ENCODE data around the gene SPTSSB.

Gene SPTSSB

GRCh38 chr3:161366094-161366493 lies 5.2 kb downstream of the SPTSSB start:
- TF ChIP-seq GATA3 (IDR thresholded peaks at IDR 0.05; ENCODE audit: low read depth, low read length) (no peak), GATA2 (IDR thresholded peaks at IDR 0.05; ENCODE audit: low read depth, low read length) (no peak)

GRCh38 chr3:161358488-161358887 lies 12.8 kb downstream of the SPTSSB start:
- no peak for TF ChIP-seq GATA2 (IDR thresholded peaks at IDR 0.05; ENCODE audit: low read depth, low read length)

GRCh38 chr3:161356287-161356686 lies 15.0 kb downstream of the SPTSSB start:
- TF ChIP-seq GATA3 (IDR thresholded peaks at IDR 0.05; ENCODE audit: low read depth, low read length) (no peak), GATA2 (IDR thresholded peaks at IDR 0.05; ENCODE audit: low read depth, low read length) (no peak)

GRCh38 chr3:161355508-161355907 lies 15.8 kb downstream of the SPTSSB start:
- TF ChIP-seq GATA2 (IDR thresholded peaks at IDR 0.05; ENCODE audit: low read depth, low read length) (no peak), GATA3 (IDR thresholded peaks at IDR 0.05; ENCODE audit: low read depth, low read length) (no peak)

- TF ChIP-seq GATA2 (IDR thresholded peaks at IDR 0.05; ENCODE audit: low read depth, low read length), result no peak
Observed at GRCh38 chr3:161354554-161354953, 16.8 kb downstream of the SPTSSB start.

- no peak for TF ChIP-seq GATA3 (IDR thresholded peaks at IDR 0.05; ENCODE audit: low read depth, low read length)
- no peak for TF ChIP-seq GATA2 (IDR thresholded peaks at IDR 0.05; ENCODE audit: low read depth, low read length)
Observed at GRCh38 chr3:161351330-161351729, 20.0 kb downstream of the SPTSSB start.

- TF ChIP-seq GATA3 (IDR thresholded peaks at IDR 0.05; ENCODE audit: low read depth, low read length) (no peak), GATA2 (IDR thresholded peaks at IDR 0.05; ENCODE audit: low read depth, low read length) (no peak)
Observed at GRCh38 chr3:161350916-161351315, 20.4 kb downstream of the SPTSSB start.

- no peak for TF ChIP-seq GATA2 (IDR thresholded peaks at IDR 0.05; ENCODE audit: low read depth, low read length)
- no peak for TF ChIP-seq GATA3 (IDR thresholded peaks at IDR 0.05; ENCODE audit: low read depth, low read length)
Observed at GRCh38 chr3:161349529-161350312, 21.6 kb downstream of the SPTSSB start.

GRCh38 chr3:161348796-161349400 lies 22.4 kb downstream of the SPTSSB start:
- TF ChIP-seq GATA2 (IDR thresholded peaks at IDR 0.05; ENCODE audit: low read depth, low read length) (no peak), GATA3 (IDR thresholded peaks at IDR 0.05; ENCODE audit: low read depth, low read length) (no peak)

GRCh38 chr3:161347726-161348125 lies 23.6 kb downstream of the SPTSSB start:
- TF ChIP-seq GATA2 (IDR thresholded peaks at IDR 0.05; ENCODE audit: low read depth, low read length), result no peak
- no peak for TF ChIP-seq GATA3 (IDR thresholded peaks at IDR 0.05; ENCODE audit: low read depth, low read length)

- TF ChIP-seq GATA2 (IDR thresholded peaks at IDR 0.05; ENCODE audit: low read depth, low read length) (no peak), GATA3 (IDR thresholded peaks at IDR 0.05; ENCODE audit: low read depth, low read length) (no peak)
Observed at GRCh38 chr3:161345023-161345422, 26.3 kb downstream of the SPTSSB start.

GRCh38 chr3:161343986-161344385 lies 27.3 kb downstream of the SPTSSB start:
- TF ChIP-seq GATA3 (IDR thresholded peaks at IDR 0.05; ENCODE audit: low read depth, low read length) (no peak), GATA2 (IDR thresholded peaks at IDR 0.05; ENCODE audit: low read depth, low read length) (no peak)

GRCh38 chr3:161343540-161343939 lies 27.8 kb downstream of the SPTSSB start:
- TF ChIP-seq GATA2 (IDR thresholded peaks at IDR 0.05; ENCODE audit: low read depth, low read length), result no peak
- TF ChIP-seq GATA3 (IDR thresholded peaks at IDR 0.05; ENCODE audit: low read depth, low read length), result no peak

GRCh38 chr3:161342629-161343028 lies 28.7 kb downstream of the SPTSSB start:
- no peak for TF ChIP-seq GATA3 (IDR thresholded peaks at IDR 0.05; ENCODE audit: low read depth, low read length)
